Neural progenitor cell (in vitro differentiated cells): ENCODE data around the gene NAT8L.

Experiments
- EZH2 ChIP-seq: fragments of 200-600 bp; sonication (generic); IDR thresholded peaks from 2 replicates; pipeline ENCODE4 v1.6.1; 2017; ENCODE audit warnings: antibody characterized with exemption, mild to moderate bottlenecking, moderate library complexity
- TF ChIP-seq, protein P1 (sequence below): fragments of 200-600 bp; sonication (generic); IDR thresholded peaks from 2 replicates; pipeline ENCODE4 v1.5.1; 2017; ENCODE audit warnings: antibody characterized with exemption, mild to moderate bottlenecking

DNA sequence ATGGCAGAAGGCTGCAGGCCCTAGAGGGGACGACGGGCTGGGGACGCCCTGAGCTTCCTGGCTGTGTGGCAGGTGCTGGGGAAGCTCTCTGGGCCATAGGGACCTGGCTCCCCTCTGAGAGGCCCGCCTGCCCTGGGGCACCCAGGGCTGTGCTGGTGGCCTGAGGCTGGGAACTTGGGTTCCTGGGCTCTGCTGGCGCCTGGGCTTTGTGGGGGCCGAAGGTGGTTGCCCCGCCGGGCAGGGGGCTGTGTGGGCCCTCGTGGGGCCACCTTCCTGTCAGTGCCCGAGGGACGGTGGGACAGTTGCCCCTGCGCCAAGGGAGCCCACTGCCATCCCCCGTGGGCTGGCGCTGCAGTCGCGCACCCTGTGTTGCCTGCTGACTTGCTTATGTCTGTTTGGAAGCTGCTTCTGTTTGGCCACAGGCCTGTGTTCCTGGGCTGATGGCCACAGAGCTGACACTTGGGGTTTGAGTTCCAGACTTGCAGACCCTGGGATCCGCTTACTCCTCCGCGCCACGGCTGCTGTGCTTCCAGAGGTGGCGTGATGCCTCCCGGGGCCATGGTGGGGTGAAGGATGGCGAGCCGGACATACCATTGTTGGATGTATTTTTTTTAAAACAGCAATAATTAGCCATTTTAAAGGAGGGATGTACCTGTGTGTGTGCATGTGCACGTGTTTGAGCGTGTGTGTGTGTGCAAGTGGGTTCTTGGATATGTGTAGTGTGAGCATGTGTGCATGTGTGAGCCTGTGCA lies 8.5 kb downstream of the NAT8L start:
- no peak for TF ChIP-seq EZH2
- TF ChIP-seq, protein P1, sequence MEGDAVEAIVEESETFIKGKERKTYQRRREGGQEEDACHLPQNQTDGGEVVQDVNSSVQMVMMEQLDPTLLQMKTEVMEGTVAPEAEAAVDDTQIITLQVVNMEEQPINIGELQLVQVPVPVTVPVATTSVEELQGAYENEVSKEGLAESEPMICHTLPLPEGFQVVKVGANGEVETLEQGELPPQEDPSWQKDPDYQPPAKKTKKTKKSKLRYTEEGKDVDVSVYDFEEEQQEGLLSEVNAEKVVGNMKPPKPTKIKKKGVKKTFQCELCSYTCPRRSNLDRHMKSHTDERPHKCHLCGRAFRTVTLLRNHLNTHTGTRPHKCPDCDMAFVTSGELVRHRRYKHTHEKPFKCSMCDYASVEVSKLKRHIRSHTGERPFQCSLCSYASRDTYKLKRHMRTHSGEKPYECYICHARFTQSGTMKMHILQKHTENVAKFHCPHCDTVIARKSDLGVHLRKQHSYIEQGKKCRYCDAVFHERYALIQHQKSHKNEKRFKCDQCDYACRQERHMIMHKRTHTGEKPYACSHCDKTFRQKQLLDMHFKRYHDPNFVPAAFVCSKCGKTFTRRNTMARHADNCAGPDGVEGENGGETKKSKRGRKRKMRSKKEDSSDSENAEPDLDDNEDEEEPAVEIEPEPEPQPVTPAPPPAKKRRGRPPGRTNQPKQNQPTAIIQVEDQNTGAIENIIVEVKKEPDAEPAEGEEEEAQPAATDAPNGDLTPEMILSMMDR = no peak
